Gastrocnemius medialis (tissue), 4 donors: ENCODE results near the gene DDX41.
A peak's percentile ranks its signal among the peaks of the same experiment; 100 is the strongest.

Experiments used
- CTCF ChIP-seq, 5 experiments: fragments of 450-650 bp in 3 of 5; fragments of 200-600 bp in 2 of 5; sonication (generic) in 2 of 5; IDR thresholded peaks in 4 of 5; conservative IDR thresholded peaks in 1 of 5; 1 replicate in 4 of 5; 2 replicates in 1 of 5; pipeline ENCODE4 v1.5.1; 2016 to 2019; ENCODE audit warnings: antibody characterized with exemption in 5 of 5, mild to moderate bottlenecking in 3 of 5, moderate library complexity in 3 of 5
- POLR2A ChIP-seq, 2 donors: fragments of 450-650 bp; IDR thresholded peaks; one replicate each; pipeline ENCODE4 v1.6.1; 2017; ENCODE audit warnings: antibody characterized with exemption in 2 of 2, mild to moderate bottlenecking in 2 of 2, moderate library complexity in 2 of 2

GRCh38 chr5:177494346-177495195 lies 22.2 kb downstream of the DDX41 start:
- TF ChIP-seq CTCF (IDR thresholded peaks at IDR 0.05 in 4 of 5, conservative IDR thresholded peaks at IDR 0.05 in 1 of 5) (peak in 1 of 5 experiments; percentile 25), POLR2A (IDR thresholded peaks at IDR 0.05) (no peak)
